GM19099 (cell line): ENCODE results near the gene UPK1B.

Experiments
- POLR2A ChIP-seq: IDR thresholded peaks from 3 replicates; pipeline ENCODE4 v1.6.1; 2011; ENCODE audit warnings: low read depth; ENCODE audit not compliant: insufficient read length; ENCODE audit errors: extremely low read depth

Gene UPK1B

DNA sequence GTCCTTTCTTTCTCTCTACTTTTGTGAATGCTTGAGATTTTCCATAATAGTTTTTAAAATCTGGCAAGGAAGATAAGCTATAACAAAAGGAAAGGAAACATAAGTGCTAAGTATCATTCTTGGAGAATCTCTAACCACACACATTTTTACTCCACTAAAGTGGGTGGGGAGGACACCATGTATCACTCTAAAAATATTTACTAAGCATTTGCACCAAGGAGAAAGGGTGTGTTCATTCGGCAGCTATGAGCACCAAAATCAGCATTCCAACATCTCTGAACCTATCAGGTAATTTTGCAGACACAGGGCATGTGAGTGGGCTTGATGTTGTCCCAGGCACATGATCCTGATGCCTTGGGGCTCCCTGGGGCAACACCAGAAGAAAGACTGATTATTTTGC lies 61.8 kb downstream of the UPK1B start:
- no peak for TF ChIP-seq POLR2A

- TF ChIP-seq POLR2A: no peak
Measured at GRCh38 chr3:119236756-119237155, 63.4 kb downstream of the UPK1B start.

DNA sequence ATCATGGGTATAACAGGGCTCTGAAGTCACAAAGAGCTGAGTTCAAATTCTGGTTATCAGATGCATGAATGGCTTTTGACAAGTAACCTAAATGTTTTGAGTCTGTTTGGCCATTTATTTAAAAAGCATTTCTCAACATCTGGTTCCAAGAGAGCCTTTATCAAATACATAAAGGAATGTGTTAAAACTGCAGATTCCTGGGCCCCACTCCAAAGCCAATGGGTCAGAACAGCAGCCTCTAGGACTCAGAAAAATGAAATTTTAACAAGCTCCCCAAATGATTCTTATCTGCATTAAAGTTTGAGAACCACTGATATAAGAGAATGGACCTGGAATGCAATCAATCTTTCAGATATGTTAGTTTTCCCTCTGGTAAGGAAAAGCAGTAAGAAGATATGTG lies 63.9 kb downstream of the UPK1B start:
- no peak for TF ChIP-seq POLR2A

GRCh38 chr3:119238363-119238762 lies 65.0 kb downstream of the UPK1B start:
- no peak for TF ChIP-seq POLR2A

GRCh38 chr3:119239206-119239820 lies 65.9 kb downstream of the UPK1B start:
- no peak for TF ChIP-seq POLR2A

GRCh38 chr3:119240101-119240590 lies 66.7 kb downstream of the UPK1B start:
- TF ChIP-seq POLR2A: no peak

DNA sequence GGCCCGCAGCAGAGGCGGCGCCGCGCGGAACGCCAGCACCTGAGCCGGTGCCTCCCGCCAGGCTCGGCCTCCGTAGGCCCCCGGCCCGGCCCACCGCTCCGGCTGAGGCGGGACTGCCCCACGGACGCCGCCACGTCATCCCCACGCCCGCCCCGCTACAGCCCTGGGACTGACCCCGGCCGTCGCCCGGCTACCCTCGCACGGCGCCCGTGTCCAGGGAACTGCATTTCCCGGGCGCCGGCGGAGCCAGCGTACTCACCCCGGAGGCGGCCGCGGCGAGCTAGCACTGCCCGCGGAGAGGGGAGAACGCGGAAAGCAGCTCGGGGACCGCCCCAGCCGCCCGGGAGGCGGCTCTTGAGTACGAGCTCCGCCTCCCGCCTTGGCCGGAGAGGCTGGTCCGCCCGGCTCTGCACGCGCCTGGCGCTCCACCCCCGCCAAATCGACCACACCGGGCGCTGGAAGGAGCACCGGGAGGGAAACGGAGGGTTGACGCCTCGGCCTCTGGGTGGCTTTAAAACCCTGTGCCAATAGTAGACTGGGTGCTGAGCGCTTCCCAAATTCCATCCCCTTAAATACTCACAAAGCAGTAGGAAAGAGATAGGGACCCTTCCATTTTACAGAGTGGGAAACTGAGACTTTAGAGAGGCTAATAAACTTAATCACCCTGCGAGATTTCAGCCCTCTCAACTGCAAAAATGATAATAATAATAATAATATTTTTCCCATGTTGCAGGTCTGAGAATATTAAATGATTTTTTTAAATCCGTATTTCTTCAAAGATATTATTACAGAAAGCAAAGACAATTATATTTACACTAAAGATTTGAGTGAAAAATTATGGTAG lies 67.4 kb downstream of the UPK1B start, which contains the start of gene B4GALT4:
B4GALT4 (minus strand) TSS at position 288 of the 844 bp plus-strand sequence. CDS start 10,779 bp downstream, outside the sequence.
- TF ChIP-seq POLR2A: peak; percentile 86

DNA sequence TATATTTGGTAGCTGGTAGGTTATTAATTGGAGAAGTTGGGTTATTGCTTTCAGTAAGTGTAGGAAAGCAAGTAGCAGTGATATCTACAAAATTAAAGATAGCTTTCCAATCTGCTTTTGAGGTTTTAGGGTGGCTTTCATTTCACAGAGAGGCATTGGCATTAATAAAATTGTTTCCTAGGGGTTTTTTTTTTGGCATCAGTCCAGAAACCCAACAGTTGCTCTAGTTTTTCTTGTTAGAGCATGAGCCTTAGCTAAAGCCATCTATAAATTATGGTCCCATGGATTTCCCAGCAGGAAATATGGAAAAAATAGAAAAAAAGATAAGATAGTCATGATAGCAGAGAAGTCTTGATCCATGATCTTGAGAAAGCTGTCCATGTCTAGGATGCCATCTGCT lies 70.3 kb downstream of the UPK1B start:
- TF ChIP-seq POLR2A: no peak

DNA sequence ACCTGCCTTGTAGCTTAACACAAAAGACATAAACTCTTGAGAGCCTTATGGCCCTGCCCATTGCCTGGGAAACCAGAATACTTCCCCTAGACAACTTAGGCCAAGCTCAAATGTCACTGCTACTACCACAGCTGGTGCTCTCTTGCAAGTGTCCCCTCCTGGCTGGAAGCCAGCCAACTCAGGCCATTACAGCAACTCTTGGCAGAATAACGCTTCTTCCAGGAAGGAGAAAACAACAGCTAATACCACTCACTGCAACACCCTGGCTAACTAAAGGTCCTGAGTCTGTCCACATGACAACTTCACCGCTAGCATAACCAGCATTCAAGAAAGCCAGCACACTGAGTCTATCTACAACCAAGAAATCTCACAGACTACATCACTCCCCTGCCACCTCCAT lies 72.4 kb downstream of the UPK1B start:
- no peak for TF ChIP-seq POLR2A
